ENCODE measurements around the gene TEKT5.

The TEKT5 gene

DNA sequence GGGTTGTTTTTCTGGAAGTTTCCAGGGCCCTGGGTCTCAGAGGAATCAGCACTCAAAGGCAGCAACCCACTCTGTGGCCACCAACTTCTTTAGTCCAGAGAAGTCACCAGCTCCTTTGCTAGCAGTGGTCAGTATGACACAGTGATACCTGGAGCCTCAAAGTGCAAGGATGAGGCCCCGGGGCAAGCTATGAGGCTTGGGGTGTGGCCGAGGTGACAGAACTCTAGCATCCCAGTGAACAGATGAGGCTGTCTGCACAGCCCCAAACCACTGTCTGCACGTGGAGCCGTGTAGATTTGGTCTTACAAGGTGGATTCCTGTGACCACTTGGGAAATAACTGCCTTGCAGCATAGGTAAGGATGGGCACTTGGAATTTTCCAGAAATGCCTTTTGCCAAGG, 24.9 kb downstream of the TEKT5 start:
- H3K9ac ChIP-seq (ENCODE audit: low read length in 2 of 2), result no peak overlapping the region
- H3K9me3 ChIP-seq (ENCODE audit: control insufficient read depth in 2 of 2, low read length in 2 of 2), result no peaks in the 10 kb centered on the region
- no peaks in the 10 kb centered on the region for H3K4me1 ChIP-seq (ENCODE audit: control insufficient read depth, insufficient read depth, low read length)
- no peaks in the 10 kb centered on the region for H3K27me3 ChIP-seq (ENCODE audit: control insufficient read depth in 1 of 2, insufficient read depth in 2 of 2, low read length in 2 of 2)
- H3K27ac ChIP-seq (ENCODE audit: low read length), result no peak overlapping the region
- H3K36me3 ChIP-seq (ENCODE audit: control insufficient read depth in 2 of 2, insufficient read depth in 2 of 2, low read length in 2 of 2), result no peaks in the 10 kb centered on the region
- H3K4me3 ChIP-seq (ENCODE audit: low read length in 2 of 2), result no peak overlapping the region

DNA sequence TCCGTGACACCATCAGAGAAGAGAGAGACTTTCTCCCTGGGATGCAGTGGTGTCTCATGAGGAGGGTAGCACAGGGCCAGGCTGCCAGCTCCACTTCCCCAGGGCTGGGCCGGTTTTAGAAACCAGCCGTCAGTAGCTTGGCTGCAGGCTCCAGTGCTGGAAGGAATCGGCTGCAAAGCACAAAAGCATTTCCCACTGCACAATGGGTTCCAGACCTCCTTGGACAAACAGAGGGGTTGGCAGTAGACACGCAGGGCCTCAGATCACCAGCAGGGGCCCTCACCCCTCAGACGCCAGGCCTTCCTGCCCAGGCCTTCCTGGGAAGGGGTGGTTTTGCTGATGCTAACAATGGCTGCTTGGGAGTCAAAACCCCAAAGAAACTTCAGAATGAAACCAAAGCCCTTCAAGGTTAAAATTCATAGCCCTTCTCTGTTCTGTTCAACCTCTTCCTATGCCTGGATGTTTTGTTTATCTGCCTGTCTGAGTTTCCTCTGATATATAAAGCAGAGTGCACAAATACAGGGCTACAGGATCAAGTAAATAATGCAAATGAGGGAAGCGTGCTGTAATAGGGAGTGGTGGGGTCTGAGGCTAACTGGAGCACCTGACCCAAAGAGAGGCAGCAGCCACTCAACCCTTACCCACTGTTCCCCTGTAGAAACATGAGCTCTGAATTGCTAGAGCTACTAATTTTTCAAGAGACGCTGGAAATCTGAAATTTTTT, 26.2 kb downstream of the TEKT5 start:
- no peak overlapping the region for H3K9ac ChIP-seq (ENCODE audit: low read length in 2 of 2)
- H3K27me3 ChIP-seq (ENCODE audit: control insufficient read depth in 1 of 2, insufficient read depth in 2 of 2, low read length in 2 of 2), result no peaks in the 10 kb centered on the region
- no peak overlapping the region for H3K27ac ChIP-seq (ENCODE audit: low read length)
- H3K9me3 ChIP-seq (ENCODE audit: control insufficient read depth in 2 of 2, low read length in 2 of 2), result no peaks in the 10 kb centered on the region
- no peaks in the 10 kb centered on the region for H3K4me1 ChIP-seq (ENCODE audit: control insufficient read depth, insufficient read depth, low read length)
- no peaks in the 10 kb centered on the region for H3K36me3 ChIP-seq (ENCODE audit: control insufficient read depth in 2 of 2, insufficient read depth in 2 of 2, low read length in 2 of 2)
- H3K4me3 ChIP-seq (ENCODE audit: low read length in 2 of 2), result no peak overlapping the region

DNA sequence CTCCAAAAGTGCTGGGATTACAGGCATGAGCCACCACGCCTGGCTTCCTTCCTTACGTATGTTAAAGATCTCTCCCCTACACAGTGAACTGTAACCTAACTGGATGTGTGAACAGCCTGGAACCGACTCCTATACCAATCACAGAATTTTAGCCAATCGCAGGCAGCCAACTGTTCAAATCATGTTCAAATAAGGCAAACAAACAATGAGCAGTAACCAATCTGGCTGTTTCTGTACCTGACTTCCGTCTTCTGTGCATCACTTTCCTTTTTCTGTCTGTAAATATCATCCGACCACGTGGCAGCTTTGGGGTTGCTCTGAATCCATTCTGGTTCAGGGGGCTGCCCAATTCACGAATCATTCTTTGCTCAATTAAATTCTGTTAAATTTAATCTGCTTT, 27.5 kb downstream of the TEKT5 start:
- Histone ChIP-seq H3K36me3 (ENCODE audit: control insufficient read depth in 2 of 2, insufficient read depth in 2 of 2, low read length in 2 of 2) (no peaks in the 10 kb centered on the region), H3K4me3 (ENCODE audit: low read length in 2 of 2) (no peak overlapping the region), H3K27me3 (ENCODE audit: control insufficient read depth in 1 of 2, insufficient read depth in 2 of 2, low read length in 2 of 2) (no peaks in the 10 kb centered on the region), H3K27ac (ENCODE audit: low read length) (no peak overlapping the region), H3K4me1 (ENCODE audit: control insufficient read depth, insufficient read depth, low read length) (no peaks in the 10 kb centered on the region), H3K9me3 (ENCODE audit: control insufficient read depth in 2 of 2, low read length in 2 of 2) (no peaks in the 10 kb centered on the region), H3K9ac (ENCODE audit: low read length in 2 of 2) (no peak overlapping the region)

DNA sequence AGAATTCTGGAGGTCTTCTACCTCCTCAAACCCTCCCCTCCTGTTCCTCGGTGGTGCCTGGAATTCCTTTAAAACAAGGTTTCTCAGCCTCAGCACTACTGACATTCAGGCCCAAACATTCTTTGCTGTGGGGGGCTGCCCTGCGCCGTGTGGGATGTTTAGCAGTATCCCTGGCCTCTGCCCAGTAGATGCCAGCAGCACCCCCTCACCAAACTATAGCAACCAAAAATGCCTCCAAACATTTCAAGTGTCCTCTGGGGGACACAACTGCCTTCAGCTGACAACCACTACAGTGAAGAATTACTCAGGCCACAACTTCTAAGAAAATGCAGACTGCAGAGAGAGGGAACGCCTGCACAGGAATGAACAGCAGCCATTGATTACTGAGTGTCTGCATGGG, 28.4 kb downstream of the TEKT5 start:
- Histone ChIP-seq H3K9ac (ENCODE audit: low read length in 2 of 2) (no peak overlapping the region), H3K27me3 (ENCODE audit: control insufficient read depth in 1 of 2, insufficient read depth in 2 of 2, low read length in 2 of 2) (no peaks in the 10 kb centered on the region), H3K4me3 (ENCODE audit: low read length in 2 of 2) (no peak overlapping the region), H3K27ac (ENCODE audit: low read length) (no peak overlapping the region), H3K36me3 (ENCODE audit: control insufficient read depth in 2 of 2, insufficient read depth in 2 of 2, low read length in 2 of 2) (no peaks in the 10 kb centered on the region), H3K9me3 (ENCODE audit: control insufficient read depth in 2 of 2, low read length in 2 of 2) (no peaks in the 10 kb centered on the region), H3K4me1 (ENCODE audit: control insufficient read depth, insufficient read depth, low read length) (no peaks in the 10 kb centered on the region)

DNA sequence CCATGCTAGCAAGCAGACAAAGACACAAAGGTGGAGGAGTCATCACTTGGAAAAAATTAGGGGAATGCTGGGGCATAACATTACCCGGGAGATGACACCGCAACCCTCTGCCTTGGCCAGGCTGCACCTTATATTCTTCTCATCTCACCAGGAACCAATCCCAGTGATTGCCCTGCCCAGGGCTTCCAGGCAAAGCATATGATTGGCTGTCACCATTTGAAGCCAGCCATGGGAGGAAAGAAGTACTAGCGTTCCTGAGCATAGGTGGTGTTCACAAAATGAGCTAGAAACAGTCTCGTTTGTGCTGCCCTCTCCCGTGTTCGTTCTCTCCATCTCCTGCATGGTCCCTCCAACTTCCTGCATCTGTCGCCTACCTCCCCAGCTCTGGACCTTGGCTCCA, 29.6 kb downstream of the TEKT5 start:
- no peaks in the 10 kb centered on the region for H3K27me3 ChIP-seq (ENCODE audit: control insufficient read depth in 1 of 2, insufficient read depth in 2 of 2, low read length in 2 of 2)
- H3K9ac ChIP-seq (ENCODE audit: low read length in 2 of 2), result no peak overlapping the region
- H3K4me1 ChIP-seq (ENCODE audit: control insufficient read depth, insufficient read depth, low read length), result no peaks in the 10 kb centered on the region
- no peak overlapping the region for H3K4me3 ChIP-seq (ENCODE audit: low read length in 2 of 2)
- H3K36me3 ChIP-seq (ENCODE audit: control insufficient read depth in 2 of 2, insufficient read depth in 2 of 2, low read length in 2 of 2), result no peaks in the 10 kb centered on the region
- H3K27ac ChIP-seq (ENCODE audit: low read length), result no peak overlapping the region
- no peaks in the 10 kb centered on the region for H3K9me3 ChIP-seq (ENCODE audit: control insufficient read depth in 2 of 2, low read length in 2 of 2)

DNA sequence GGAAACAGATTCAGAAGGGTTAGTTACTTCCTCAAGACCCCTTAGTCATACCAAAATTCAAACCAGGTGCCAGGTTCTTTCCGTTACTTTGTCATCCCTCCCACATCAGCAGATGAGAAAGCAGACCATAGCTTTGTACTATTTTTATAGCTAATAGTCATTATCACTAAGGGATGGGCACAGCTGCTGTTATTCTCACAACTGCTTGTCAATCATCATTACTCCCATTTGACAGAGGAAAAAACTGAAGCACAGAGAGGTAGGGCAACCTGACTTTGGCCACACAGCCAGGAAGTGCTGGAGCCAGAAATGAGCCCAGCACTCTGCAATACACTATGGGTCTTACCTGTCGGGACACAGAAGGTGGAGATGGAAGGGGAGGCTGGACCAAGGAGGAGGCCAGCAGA, 30.0 kb downstream of the TEKT5 start:
- H3K4me3 ChIP-seq (ENCODE audit: low read length in 2 of 2), result no peak overlapping the region
- no peak overlapping the region for H3K27ac ChIP-seq (ENCODE audit: low read length)
- H3K9ac ChIP-seq (ENCODE audit: low read length in 2 of 2), result no peak overlapping the region
- H3K36me3 ChIP-seq (ENCODE audit: control insufficient read depth in 2 of 2, insufficient read depth in 2 of 2, low read length in 2 of 2), result no peaks in the 10 kb centered on the region
- no peaks in the 10 kb centered on the region for H3K9me3 ChIP-seq (ENCODE audit: control insufficient read depth in 2 of 2, low read length in 2 of 2)
- no peaks in the 10 kb centered on the region for H3K27me3 ChIP-seq (ENCODE audit: control insufficient read depth in 1 of 2, insufficient read depth in 2 of 2, low read length in 2 of 2)
- no peaks in the 10 kb centered on the region for H3K4me1 ChIP-seq (ENCODE audit: control insufficient read depth, insufficient read depth, low read length)

DNA sequence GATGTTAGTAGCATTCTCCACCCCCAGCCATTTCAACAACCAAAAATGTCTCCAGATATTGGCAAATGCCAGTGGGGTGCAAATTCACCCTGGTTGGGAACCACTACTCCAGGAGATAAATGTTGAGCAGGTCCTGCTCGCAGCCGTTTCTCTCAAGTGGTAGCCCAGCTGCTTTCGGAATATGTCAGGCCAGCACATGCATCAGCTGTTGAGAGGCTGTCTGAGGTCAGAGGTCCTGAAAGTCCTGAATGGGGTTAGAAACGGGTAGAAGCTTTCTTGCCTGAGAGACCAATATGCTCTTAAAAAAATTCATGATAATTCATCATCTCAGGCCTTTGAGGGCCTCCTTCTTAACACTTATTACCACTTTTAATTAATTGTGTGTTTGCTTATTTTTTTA, 31.0 kb downstream of the TEKT5 start:
- Histone ChIP-seq H3K9me3 (ENCODE audit: control insufficient read depth in 2 of 2, low read length in 2 of 2) (no peaks in the 10 kb centered on the region), H3K27ac (ENCODE audit: low read length) (no peak overlapping the region), H3K27me3 (ENCODE audit: control insufficient read depth in 1 of 2, insufficient read depth in 2 of 2, low read length in 2 of 2) (no peaks in the 10 kb centered on the region), H3K4me3 (ENCODE audit: low read length in 2 of 2) (no peak overlapping the region), H3K4me1 (ENCODE audit: control insufficient read depth, insufficient read depth, low read length) (no peaks in the 10 kb centered on the region), H3K36me3 (ENCODE audit: control insufficient read depth in 2 of 2, insufficient read depth in 2 of 2, low read length in 2 of 2) (no peaks in the 10 kb centered on the region), H3K9ac (ENCODE audit: low read length in 2 of 2) (no peak overlapping the region)

DNA sequence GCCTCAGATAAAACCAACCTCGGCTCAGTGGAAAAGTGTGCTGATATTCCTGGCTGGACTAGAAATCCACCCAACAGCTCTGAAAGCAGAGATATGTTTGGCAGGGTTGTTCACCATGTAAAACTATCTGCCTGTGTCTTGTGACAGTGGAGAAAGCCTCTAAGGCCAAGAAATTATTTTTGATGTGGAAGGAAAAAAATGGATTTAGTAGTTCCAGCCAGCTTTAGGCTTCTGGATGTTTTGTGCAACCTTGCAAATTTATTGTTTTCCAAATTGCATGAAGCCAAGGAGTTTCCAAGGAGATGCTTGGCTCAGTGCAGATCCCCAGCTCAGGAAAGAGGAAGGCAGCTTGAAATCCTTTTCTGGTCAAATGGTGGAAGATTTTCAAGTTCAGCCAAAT, 31.6 kb downstream of the TEKT5 start:
- Histone ChIP-seq H3K4me1 (ENCODE audit: control insufficient read depth, insufficient read depth, low read length) (no peaks in the 10 kb centered on the region), H3K36me3 (ENCODE audit: control insufficient read depth in 2 of 2, insufficient read depth in 2 of 2, low read length in 2 of 2) (no peaks in the 10 kb centered on the region), H3K9me3 (ENCODE audit: control insufficient read depth in 2 of 2, low read length in 2 of 2) (no peaks in the 10 kb centered on the region), H3K27ac (ENCODE audit: low read length) (no peak overlapping the region), H3K4me3 (ENCODE audit: low read length in 2 of 2) (no peak overlapping the region), H3K27me3 (ENCODE audit: control insufficient read depth in 1 of 2, insufficient read depth in 2 of 2, low read length in 2 of 2) (no peaks in the 10 kb centered on the region), H3K9ac (ENCODE audit: low read length in 2 of 2) (no peak overlapping the region)

DNA sequence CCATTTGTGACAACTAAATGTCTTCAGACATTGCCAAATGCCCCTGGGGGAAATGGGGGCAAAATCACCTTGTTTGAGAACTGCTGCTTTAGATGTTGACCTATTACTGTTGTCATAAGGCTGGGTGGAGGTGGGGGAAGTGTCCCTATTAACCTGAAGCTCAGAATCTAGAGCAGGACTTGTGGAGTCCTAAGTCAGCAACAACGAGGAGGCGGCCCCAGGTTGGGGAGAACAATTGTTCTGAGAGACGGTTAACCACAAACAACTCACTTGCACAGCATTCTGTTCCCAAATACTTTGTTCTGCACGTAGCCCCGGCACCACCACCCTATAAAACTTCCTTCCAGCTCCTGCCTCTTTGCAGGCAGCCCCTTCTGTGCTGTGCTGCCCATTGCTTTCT, 32.5 kb downstream of the TEKT5 start:
- no peaks in the 10 kb centered on the region for H3K9me3 ChIP-seq (ENCODE audit: control insufficient read depth in 2 of 2, low read length in 2 of 2)
- no peak overlapping the region for H3K4me3 ChIP-seq (ENCODE audit: low read length in 2 of 2)
- no peaks in the 10 kb centered on the region for H3K36me3 ChIP-seq (ENCODE audit: control insufficient read depth in 2 of 2, insufficient read depth in 2 of 2, low read length in 2 of 2)
- H3K27me3 ChIP-seq (ENCODE audit: control insufficient read depth in 1 of 2, insufficient read depth in 2 of 2, low read length in 2 of 2), result no peaks in the 10 kb centered on the region
- no peaks in the 10 kb centered on the region for H3K4me1 ChIP-seq (ENCODE audit: control insufficient read depth, insufficient read depth, low read length)
- H3K9ac ChIP-seq (ENCODE audit: low read length in 2 of 2), result no peak overlapping the region
- H3K27ac ChIP-seq (ENCODE audit: low read length), result no peak overlapping the region

DNA sequence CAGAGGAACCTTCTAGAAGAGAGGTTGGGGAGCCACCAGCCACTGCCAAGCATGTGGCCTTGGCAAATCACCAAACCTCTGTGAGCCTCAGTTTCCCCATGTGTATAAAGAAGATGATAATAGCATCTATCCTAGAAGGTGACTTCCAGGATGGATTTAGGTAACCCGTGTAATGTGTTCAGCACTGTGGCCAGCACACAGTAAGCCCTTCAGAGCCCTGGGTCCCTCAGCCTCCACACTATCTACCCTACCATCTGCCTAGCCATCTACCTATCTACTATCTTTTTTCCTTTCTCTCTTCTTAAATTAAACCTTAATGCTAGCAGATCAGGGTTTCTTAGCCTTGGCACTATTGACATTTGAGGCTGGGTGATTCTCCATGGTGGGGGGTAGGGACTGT, 33.0 kb downstream of the TEKT5 start:
- no peak overlapping the region for H3K9ac ChIP-seq (ENCODE audit: low read length in 2 of 2)
- no peaks in the 10 kb centered on the region for H3K9me3 ChIP-seq (ENCODE audit: control insufficient read depth in 2 of 2, low read length in 2 of 2)
- no peaks in the 10 kb centered on the region for H3K27me3 ChIP-seq (ENCODE audit: control insufficient read depth in 1 of 2, insufficient read depth in 2 of 2, low read length in 2 of 2)
- H3K36me3 ChIP-seq (ENCODE audit: control insufficient read depth in 2 of 2, insufficient read depth in 2 of 2, low read length in 2 of 2), result no peaks in the 10 kb centered on the region
- no peak overlapping the region for H3K4me3 ChIP-seq (ENCODE audit: low read length in 2 of 2)
- no peak overlapping the region for H3K27ac ChIP-seq (ENCODE audit: low read length)
- no peaks in the 10 kb centered on the region for H3K4me1 ChIP-seq (ENCODE audit: control insufficient read depth, insufficient read depth, low read length)

DNA sequence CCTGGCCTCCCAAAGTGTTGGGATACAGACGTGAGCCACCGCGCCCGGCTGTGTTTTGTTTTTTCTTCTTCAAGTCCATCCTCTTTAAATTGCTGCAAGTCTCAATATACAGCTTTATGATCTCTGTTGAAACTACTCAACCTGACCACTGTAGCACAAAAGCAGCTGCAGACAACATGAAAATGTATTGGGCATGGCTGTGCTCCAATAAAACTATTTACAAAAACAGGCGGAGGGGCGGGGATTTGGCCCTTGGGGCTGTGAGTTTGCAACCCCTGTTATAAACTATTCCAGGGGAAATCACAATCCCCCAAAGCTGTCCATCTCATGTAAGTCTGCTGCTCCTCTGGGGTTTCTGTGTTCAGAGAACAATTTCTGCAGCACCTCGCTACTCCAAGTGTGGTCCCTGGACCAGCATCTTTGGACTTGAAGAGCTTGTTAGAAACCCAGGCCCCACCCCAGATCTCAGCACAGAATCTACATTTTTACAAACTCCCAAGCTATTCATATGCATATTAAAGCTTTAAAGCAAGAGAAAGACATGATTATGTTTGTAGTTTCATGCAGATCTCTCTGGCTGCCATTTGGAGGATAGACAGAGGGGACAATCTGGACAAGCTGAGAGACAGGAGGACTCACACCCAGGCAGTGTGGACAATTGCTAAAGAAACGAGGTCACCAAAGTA, 33.6 kb downstream of the TEKT5 start:
- H3K4me3 ChIP-seq (ENCODE audit: low read length in 2 of 2), result no peak overlapping the region
- no peaks in the 10 kb centered on the region for H3K36me3 ChIP-seq (ENCODE audit: control insufficient read depth in 2 of 2, insufficient read depth in 2 of 2, low read length in 2 of 2)
- no peak overlapping the region for H3K27ac ChIP-seq (ENCODE audit: low read length)
- H3K27me3 ChIP-seq (ENCODE audit: control insufficient read depth in 1 of 2, insufficient read depth in 2 of 2, low read length in 2 of 2), result no peaks in the 10 kb centered on the region
- H3K9ac ChIP-seq (ENCODE audit: low read length in 2 of 2), result no peak overlapping the region
- H3K4me1 ChIP-seq (ENCODE audit: control insufficient read depth, insufficient read depth, low read length), result no peaks in the 10 kb centered on the region
- H3K9me3 ChIP-seq (ENCODE audit: control insufficient read depth in 2 of 2, low read length in 2 of 2), result no peaks in the 10 kb centered on the region

All from stomach smooth muscle (tissue), 2 donors.